Cardiac muscle cell (in vitro differentiated cells and primary cell): Measurements from ENCODE around the gene ZFP1. TPM values are rescaled to one million over a fixed set of nuclear protein-coding genes. Genes with fewer than 3 reads are reported as not detected.

Source experiments
- DNase-seq, 2 donors: peaks; one replicate each; pipeline versions ENCODE4 v3.0.0 to v3.0.0-alpha.2; 2010 to 2017; ENCODE audit warnings: low read depth in 1 of 2, low spot score in 1 of 2
- H3K27ac ChIP-seq: fragments of 200-600 bp; sonication (generic); 2 replicates; pipeline ENCODE4 v1.5.1; 2016
- H3K27me3 ChIP-seq: fragments of 200-600 bp; sonication (generic); 2 replicates; pipeline ENCODE4 v1.6.0; 2016; ENCODE audit warnings: control low read depth
- H3K36me3 ChIP-seq: fragments of 200-600 bp; sonication (generic); 2 replicates; pipeline ENCODE4 v1.5.1; 2016; ENCODE audit warnings: control low read depth
- H3K4me1 ChIP-seq: fragments of 200-600 bp; sonication (generic); 2 replicates; pipeline ENCODE4 v1.8.1; 2017; ENCODE audit warnings: low read depth, mild to moderate bottlenecking, mixed run types
- H3K4me3 ChIP-seq: fragments of 200-600 bp; sonication (generic); 2 replicates; pipeline ENCODE4 v1.5.1; 2016; ENCODE audit warnings: mild to moderate bottlenecking
- H3K9me3 ChIP-seq: fragments of 200-600 bp; sonication (generic); 2 replicates; pipeline ENCODE4 v1.5.1; 2017; ENCODE audit warnings: low read depth, mild to moderate bottlenecking, control low read depth
- polyA plus RNA-seq: library from polyadenylated mRNA; unstranded; fragments of >200 nt; fragmentation: Nextera tagmentation; extraction: Ambion mirVana; gene quantifications from 2 replicates; pipeline ENCODE4 v1.2.1, GENCODE V29; 2016
- total RNA-seq: library from RNA; depleted of rRNA; stranded (reverse); fragments of >200 nt; gene quantifications from 2 replicates; pipeline ENCODE4 v1.2.3, GENCODE V29; 2016
- TF ChIP-seq, protein P1 (sequence below): IDR thresholded peaks from 2 replicates; pipeline ENCODE4 v1.5.1; 2012; ENCODE audit warnings: low read depth, mild to moderate bottlenecking, low read length

The ZFP1 gene
- total RNA-seq = 10.5 and 11.5 TPM in 2 replicates
- polyA plus RNA-seq = 7.8 and 8.5 TPM in 2 replicates

DNA sequence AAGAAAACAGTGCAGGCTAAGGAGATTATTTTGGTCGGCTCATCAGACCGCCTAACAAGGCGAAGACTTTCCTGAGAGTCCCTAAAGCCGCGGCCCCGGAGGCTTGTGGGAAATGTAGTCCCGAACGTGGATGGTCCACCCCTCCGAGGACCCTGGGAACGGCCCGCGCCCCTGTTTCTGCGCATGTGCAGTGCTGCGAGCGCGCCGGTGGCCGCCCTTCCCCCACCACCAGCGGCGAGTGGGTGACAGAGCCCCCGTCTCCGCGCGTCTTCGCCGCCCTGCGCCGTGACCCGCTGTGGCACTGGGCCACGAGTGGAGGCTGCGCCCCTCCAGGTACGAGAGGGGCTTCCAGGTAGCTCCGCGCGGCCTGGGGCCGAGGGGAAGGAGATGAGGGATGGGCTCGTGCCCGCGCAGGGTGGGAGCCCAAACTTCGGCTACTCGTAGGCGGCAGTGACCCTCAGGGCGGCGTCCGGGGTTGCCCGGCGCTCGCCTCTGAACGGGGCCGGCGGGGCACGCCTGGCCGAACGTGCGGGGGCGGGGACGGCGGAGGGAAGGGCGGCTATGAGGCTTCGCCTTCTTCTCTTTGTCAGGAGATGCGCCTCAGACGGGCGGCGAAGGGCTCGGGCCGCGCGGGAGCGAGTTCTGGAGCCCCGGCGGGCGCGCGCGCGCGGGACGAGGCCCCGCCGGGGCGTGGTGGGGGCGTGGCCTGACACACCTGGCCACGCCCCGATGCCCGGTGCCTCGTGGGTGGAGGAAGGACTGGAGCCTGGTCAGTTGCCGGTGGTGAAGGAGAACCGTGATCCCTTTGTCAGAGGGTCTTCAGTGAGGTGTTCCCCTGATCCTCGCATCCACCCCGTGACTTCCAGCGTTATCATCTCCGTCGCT is at the start of gene ZFP1:
Gene ZFP1, plus strand, starts transcription at position 214 of the 885 bp plus-strand sequence. CDS start 4,428 bp downstream, outside the sequence.
- peak within 1 kb of the TSS; percentile 93 for H3K27ac ChIP-seq
- peak within 1 kb of the TSS; percentile 90 for H3K4me3 ChIP-seq
- no peaks in the 10 kb centered on the region for H3K9me3 ChIP-seq
- no peaks in the 10 kb centered on the region for H3K27me3 ChIP-seq
- TF ChIP-seq, protein P1, sequence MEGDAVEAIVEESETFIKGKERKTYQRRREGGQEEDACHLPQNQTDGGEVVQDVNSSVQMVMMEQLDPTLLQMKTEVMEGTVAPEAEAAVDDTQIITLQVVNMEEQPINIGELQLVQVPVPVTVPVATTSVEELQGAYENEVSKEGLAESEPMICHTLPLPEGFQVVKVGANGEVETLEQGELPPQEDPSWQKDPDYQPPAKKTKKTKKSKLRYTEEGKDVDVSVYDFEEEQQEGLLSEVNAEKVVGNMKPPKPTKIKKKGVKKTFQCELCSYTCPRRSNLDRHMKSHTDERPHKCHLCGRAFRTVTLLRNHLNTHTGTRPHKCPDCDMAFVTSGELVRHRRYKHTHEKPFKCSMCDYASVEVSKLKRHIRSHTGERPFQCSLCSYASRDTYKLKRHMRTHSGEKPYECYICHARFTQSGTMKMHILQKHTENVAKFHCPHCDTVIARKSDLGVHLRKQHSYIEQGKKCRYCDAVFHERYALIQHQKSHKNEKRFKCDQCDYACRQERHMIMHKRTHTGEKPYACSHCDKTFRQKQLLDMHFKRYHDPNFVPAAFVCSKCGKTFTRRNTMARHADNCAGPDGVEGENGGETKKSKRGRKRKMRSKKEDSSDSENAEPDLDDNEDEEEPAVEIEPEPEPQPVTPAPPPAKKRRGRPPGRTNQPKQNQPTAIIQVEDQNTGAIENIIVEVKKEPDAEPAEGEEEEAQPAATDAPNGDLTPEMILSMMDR = no peak
- no peaks in the 10 kb centered on the region for H3K36me3 ChIP-seq
- DNase-seq = peak; percentile 95 to 97
- H3K4me1 ChIP-seq = no peaks in the 10 kb centered on the region

DNA sequence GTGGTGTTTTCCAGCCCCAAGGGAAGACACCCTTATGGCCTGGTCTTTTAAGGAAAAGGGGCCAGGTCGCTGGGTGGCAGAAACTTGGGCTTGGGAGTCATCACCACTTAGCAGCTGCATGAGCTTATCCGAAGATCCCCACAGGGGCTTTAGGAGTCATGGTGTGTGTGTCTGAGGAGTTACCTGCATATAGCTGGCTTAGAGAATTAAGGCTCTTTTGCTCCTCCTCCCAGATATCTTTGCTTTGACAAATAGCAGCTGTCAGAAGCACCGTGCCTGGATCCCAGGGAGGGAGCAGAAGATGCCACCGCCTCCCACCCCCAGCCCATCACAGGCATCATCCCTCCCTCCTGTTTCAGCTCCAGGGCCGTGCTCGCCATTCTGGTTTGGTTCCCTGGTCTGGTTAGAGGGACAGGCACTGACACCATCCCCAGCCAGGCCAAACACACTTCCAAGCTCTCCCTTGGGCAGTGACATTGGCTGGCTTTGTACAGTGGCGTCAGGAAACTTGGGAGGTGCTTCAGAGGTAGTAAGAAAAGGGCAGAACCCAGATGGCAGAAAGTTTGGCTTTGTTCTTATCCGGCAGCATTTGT is 49.2 kb upstream of the ZFP1 start:
- H3K4me3 ChIP-seq = no peak overlapping the region
- TF ChIP-seq, protein P1 = no peak
- H3K4me1 ChIP-seq = no peaks in the 10 kb centered on the region
- no peak for DNase-seq
- H3K27ac ChIP-seq = no peak overlapping the region
- no peaks in the 10 kb centered on the region for H3K36me3 ChIP-seq
- H3K27me3 ChIP-seq = no peaks in the 10 kb centered on the region
- no peaks in the 10 kb centered on the region for H3K9me3 ChIP-seq

DNA sequence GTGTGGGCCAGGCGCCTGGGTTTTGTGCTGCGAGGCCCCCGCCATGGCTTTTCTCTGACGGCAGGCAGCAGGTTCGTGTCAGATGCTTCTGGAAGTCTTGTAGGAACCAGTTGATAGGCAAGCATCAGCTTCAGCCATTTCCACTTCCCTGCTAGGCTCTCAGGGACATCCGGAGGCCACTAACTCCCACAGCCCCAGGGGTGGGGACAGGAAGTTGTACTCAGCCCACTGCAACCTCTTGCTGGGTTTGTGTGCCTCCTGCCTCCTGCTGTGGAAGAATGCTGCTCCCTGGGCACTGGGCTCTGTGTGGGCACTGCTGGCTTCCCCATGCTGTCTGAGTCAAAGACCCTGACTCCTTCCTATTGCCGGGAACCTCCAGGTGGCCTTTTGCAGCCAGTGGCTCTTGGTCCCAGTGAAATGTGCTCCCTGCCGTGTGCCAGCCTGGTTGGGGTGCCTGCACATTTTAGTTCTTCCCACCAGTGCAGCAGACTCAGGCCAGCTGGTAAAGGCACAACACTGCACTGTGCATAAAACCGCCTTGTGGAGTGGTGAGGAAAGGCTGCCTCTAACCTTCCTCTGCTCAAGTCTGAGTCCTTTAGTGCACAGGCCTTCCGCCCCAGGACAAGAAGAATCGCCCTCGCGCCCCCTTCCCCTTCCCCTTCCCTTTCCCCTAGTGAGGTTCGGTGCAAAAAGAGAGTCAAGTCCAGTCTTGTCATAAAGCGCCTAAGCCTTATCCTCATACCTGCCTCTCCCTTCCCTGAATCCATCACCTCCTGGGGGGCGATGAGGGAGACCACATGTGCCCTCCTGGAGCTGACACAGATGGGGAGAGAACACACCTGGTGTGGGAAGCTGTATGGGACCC is 48.4 kb upstream of the ZFP1 start:
- no peak for DNase-seq
- Histone ChIP-seq H3K4me3 (no peak overlapping the region), H3K27ac (no peak overlapping the region), H3K27me3 (no peaks in the 10 kb centered on the region), H3K9me3 (no peaks in the 10 kb centered on the region), H3K4me1 (no peaks in the 10 kb centered on the region), H3K36me3 (no peaks in the 10 kb centered on the region)
- TF ChIP-seq, protein P1 = no peak

DNA sequence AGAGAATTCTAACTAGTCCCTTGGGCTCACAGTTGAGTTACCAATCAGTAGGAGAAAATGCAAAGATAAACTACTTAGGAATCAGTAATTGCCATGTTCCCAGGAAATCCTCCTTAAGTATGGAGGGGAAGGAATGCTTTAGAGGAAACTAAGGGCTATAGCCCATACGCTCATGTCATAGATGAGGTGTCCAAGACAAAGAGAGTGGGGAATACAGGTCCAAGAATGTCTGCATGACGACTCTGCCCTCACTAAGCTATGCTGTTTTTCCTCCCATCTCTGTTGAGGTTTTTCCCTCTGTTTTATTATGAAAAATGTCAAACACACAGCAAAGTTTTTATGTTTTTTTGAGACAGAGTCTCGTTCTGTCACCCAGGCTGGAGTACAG is 47.7 kb upstream of the ZFP1 start:
- Histone ChIP-seq H3K4me1 (no peaks in the 10 kb centered on the region), H3K36me3 (no peaks in the 10 kb centered on the region), H3K27me3 (no peaks in the 10 kb centered on the region), H3K27ac (no peak overlapping the region), H3K4me3 (no peak overlapping the region), H3K9me3 (no peaks in the 10 kb centered on the region)
- DNase-seq = no peak
- TF ChIP-seq, protein P1 = no peak

DNA sequence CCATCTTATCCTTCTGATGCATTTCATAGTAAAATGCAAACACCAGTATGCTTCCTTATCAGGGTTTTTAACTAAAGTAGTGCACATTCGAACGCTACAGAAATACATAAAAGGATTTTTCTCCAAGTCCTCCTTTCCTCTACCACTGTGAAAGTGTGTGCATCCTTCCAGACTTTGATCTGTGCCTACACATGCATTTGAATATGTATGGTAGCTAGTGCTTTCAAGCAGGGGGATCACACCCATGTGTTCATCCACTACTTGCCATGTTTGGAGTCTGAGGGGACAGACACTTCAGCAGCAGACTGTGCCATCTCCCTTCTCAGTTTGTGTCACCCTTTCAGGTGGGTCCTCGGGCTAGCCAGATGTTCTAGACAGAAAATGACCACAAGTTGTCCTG is 46.7 kb upstream of the ZFP1 start:
- no peaks in the 10 kb centered on the region for H3K36me3 ChIP-seq
- no peak overlapping the region for H3K27ac ChIP-seq
- TF ChIP-seq, protein P1 = no peak
- H3K9me3 ChIP-seq = no peaks in the 10 kb centered on the region
- H3K4me1 ChIP-seq = no peaks in the 10 kb centered on the region
- H3K4me3 ChIP-seq = no peak overlapping the region
- no peaks in the 10 kb centered on the region for H3K27me3 ChIP-seq
- DNase-seq = no peak
